ENCODE results near the gene SEMA3E.

Gene SEMA3E

GRCh38 chr7:83365746-83366145 lies 283.2 kb downstream of the SEMA3E start:
- Histone ChIP-seq H3K27ac (ENCODE audit: low read length) (no peak overlapping the region), H3K4me1 (ENCODE audit: low read length) (no peaks in the 10 kb centered on the region), H2AFZ (ENCODE audit: low read depth, low read length) (no peak overlapping the region), H3K4me3 (ENCODE audit: low read length) (no peak overlapping the region), H4K20me1 (ENCODE audit: insufficient read depth, low read length) (no peaks in the 10 kb centered on the region), H3K9ac (ENCODE audit: low read length) (no peak overlapping the region), H3K9me3 (ENCODE audit: insufficient read depth, low read length) (no peaks in the 10 kb centered on the region), H3K79me2 (ENCODE audit: low read length) (no peaks in the 10 kb centered on the region), H3K36me3 (replicated peaks; ENCODE audit: low read depth, low read length) (no peaks in the 10 kb centered on the region), H3K27me3 (ENCODE audit: low read depth, low read length) (no peaks in the 10 kb centered on the region), H3K4me2 (ENCODE audit: low read length) (no peak overlapping the region)
- TF ChIP-seq CTCF (IDR thresholded peaks at IDR 0.05; ENCODE audit: low read depth, low read length) (peak; percentile 39), EZH2phosphoT487 (IDR thresholded peaks at IDR 0.05; ENCODE audit: low read depth) (no peak)

GRCh38 chr7:83362871-83363550 lies 285.9 kb downstream of the SEMA3E start:
- no peaks in the 10 kb centered on the region for H4K20me1 ChIP-seq (ENCODE audit: insufficient read depth, low read length)
- TF ChIP-seq CTCF (IDR thresholded peaks at IDR 0.05; ENCODE audit: low read depth, low read length) (no peak), EZH2phosphoT487 (IDR thresholded peaks at IDR 0.05; ENCODE audit: low read depth) (no peak)
- no peaks in the 10 kb centered on the region for H3K4me1 ChIP-seq (ENCODE audit: low read length)
- H3K9ac ChIP-seq (ENCODE audit: low read length) = no peak overlapping the region
- no peaks in the 10 kb centered on the region for H3K27me3 ChIP-seq (ENCODE audit: low read depth, low read length)
- no peak overlapping the region for H3K27ac ChIP-seq (ENCODE audit: low read length)
- H3K4me3 ChIP-seq (ENCODE audit: low read length) = no peak overlapping the region
- H3K9me3 ChIP-seq (ENCODE audit: insufficient read depth, low read length) = no peaks in the 10 kb centered on the region
- H3K79me2 ChIP-seq (ENCODE audit: low read length) = no peaks in the 10 kb centered on the region
- H3K36me3 ChIP-seq (replicated peaks; ENCODE audit: low read depth, low read length) = no peaks in the 10 kb centered on the region
- no peak overlapping the region for H2AFZ ChIP-seq (ENCODE audit: low read depth, low read length)
- no peak overlapping the region for H3K4me2 ChIP-seq (ENCODE audit: low read length)

- H2AFZ ChIP-seq (ENCODE audit: low read depth, low read length) = no peak overlapping the region
- H3K79me2 ChIP-seq (ENCODE audit: low read length) = no peaks in the 10 kb centered on the region
- H3K36me3 ChIP-seq (replicated peaks; ENCODE audit: low read depth, low read length) = no peaks in the 10 kb centered on the region
Observed at GRCh38 chr7:83359108-83359507, 289.8 kb downstream of the SEMA3E start.

GRCh38 chr7:83355143-83355542 lies 293.8 kb downstream of the SEMA3E start:
- Histone ChIP-seq H4K20me1 (ENCODE audit: insufficient read depth, low read length) (no peaks in the 10 kb centered on the region), H3K9ac (ENCODE audit: low read length) (no peak overlapping the region), H3K4me2 (ENCODE audit: low read length) (no peak overlapping the region), H3K9me3 (ENCODE audit: insufficient read depth, low read length) (no peaks in the 10 kb centered on the region), H3K27ac (ENCODE audit: low read length) (no peak overlapping the region), H3K79me2 (ENCODE audit: low read length) (no peaks in the 10 kb centered on the region), H3K36me3 (replicated peaks; ENCODE audit: low read depth, low read length) (no peaks in the 10 kb centered on the region), H2AFZ (ENCODE audit: low read depth, low read length) (no peak overlapping the region), H3K27me3 (ENCODE audit: low read depth, low read length) (no peaks in the 10 kb centered on the region), H3K4me3 (ENCODE audit: low read length) (no peak overlapping the region), H3K4me1 (ENCODE audit: low read length) (no peaks in the 10 kb centered on the region)
- no peak for TF ChIP-seq EZH2phosphoT487 (IDR thresholded peaks at IDR 0.05; ENCODE audit: low read depth)
- TF ChIP-seq CTCF (IDR thresholded peaks at IDR 0.05; ENCODE audit: low read depth, low read length) = no peak

More at GRCh38 chr7:83359108-83359507, 289.8 kb downstream of the SEMA3E start:
- Histone ChIP-seq H3K27ac (ENCODE audit: low read length) (no peak overlapping the region), H4K20me1 (ENCODE audit: insufficient read depth, low read length) (no peaks in the 10 kb centered on the region), H3K4me1 (ENCODE audit: low read length) (no peaks in the 10 kb centered on the region), H3K4me3 (ENCODE audit: low read length) (no peak overlapping the region), H3K9me3 (ENCODE audit: insufficient read depth, low read length) (no peaks in the 10 kb centered on the region), H3K27me3 (ENCODE audit: low read depth, low read length) (no peaks in the 10 kb centered on the region), H3K9ac (ENCODE audit: low read length) (no peak overlapping the region), H3K4me2 (ENCODE audit: low read length) (no peak overlapping the region)
- no peak for TF ChIP-seq CTCF (IDR thresholded peaks at IDR 0.05; ENCODE audit: low read depth, low read length)
- no peak for TF ChIP-seq EZH2phosphoT487 (IDR thresholded peaks at IDR 0.05; ENCODE audit: low read depth)
